H9 (cell line): ENCODE data around the gene SUN2. TPM values are rescaled to one million over a fixed set of nuclear protein-coding genes. Genes with fewer than 3 reads are reported as not detected.

Experiments used
- DNase-seq: peaks from one replicate; pipeline ENCODE4 v3.0.0-alpha.2; 2017
- H2AFZ ChIP-seq: one replicate; pipeline ENCODE4 v1.6.1; 2013; ENCODE audit warnings: mild to moderate bottlenecking, low read length, control low read depth, moderate library complexity
- H2AK5ac ChIP-seq: 2 replicates; pipeline ENCODE4 v1.6.1; 2013; ENCODE audit warnings: low read length, control low read depth, mixed read lengths; ENCODE audit not compliant: insufficient read length
- H2BK120ac ChIP-seq: one replicate; pipeline ENCODE4 v1.6.1; 2013; ENCODE audit warnings: low read depth, mild to moderate bottlenecking, low read length, control low read depth, inconsistent platforms; ENCODE audit not compliant: poor library complexity, severe bottlenecking
- H2BK12ac ChIP-seq: 2 replicates; pipeline ENCODE4 v1.6.1; 2013; ENCODE audit warnings: low read length, control low read depth, mixed read lengths, low read depth; ENCODE audit not compliant: insufficient read length
- H2BK15ac ChIP-seq: 2 replicates; pipeline ENCODE4 v1.6.1; 2013; ENCODE audit warnings: low read depth, low read length, control low read depth
- H2BK20ac ChIP-seq: one replicate; pipeline ENCODE4 v1.6.1; 2013; ENCODE audit warnings: low read depth, mild to moderate bottlenecking, low read length, control low read depth, inconsistent platforms; ENCODE audit not compliant: poor library complexity, severe bottlenecking
- H2BK5ac ChIP-seq: 2 replicates; pipeline ENCODE4 v1.6.1; 2013; ENCODE audit warnings: low read length, control low read depth, mixed read lengths; ENCODE audit not compliant: insufficient read length
- H3K14ac ChIP-seq: 2 replicates; pipeline ENCODE4 v1.6.1; 2013; ENCODE audit warnings: low read length, control low read depth; ENCODE audit not compliant: insufficient read depth
- H3K18ac ChIP-seq: 2 replicates; pipeline ENCODE4 v1.6.1; 2013; ENCODE audit warnings: low read depth, mild to moderate bottlenecking, mixed read lengths, low read length, control low read depth; ENCODE audit not compliant: insufficient read length
- H3K23ac ChIP-seq: 2 replicates; pipeline ENCODE4 v1.6.1; 2013; ENCODE audit warnings: low read length, control low read depth, mixed read lengths, low read depth; ENCODE audit not compliant: insufficient read length
- H3K23me2 ChIP-seq: 2 replicates; pipeline ENCODE4 v1.6.1; 2013; ENCODE audit warnings: low read depth, mild to moderate bottlenecking, mixed read lengths, low read length, control low read depth; ENCODE audit not compliant: insufficient read length, poor library complexity, severe bottlenecking
- H3K27ac ChIP-seq: 2 replicates; pipeline ENCODE4 v1.5.1; 2013; ENCODE audit warnings: low read length, control low read depth, mixed read lengths, low read depth; ENCODE audit not compliant: insufficient read length
- H3K27me3 ChIP-seq: 2 replicates; pipeline ENCODE4 v1.6.1; 2013; ENCODE audit warnings: low read length, control low read depth, inconsistent platforms; ENCODE audit not compliant: insufficient read depth
- H3K4ac ChIP-seq: 2 replicates; pipeline ENCODE4 v1.6.1; 2013; ENCODE audit warnings: low read depth, mild to moderate bottlenecking, control low read depth, inconsistent platforms, low read length, moderate library complexity
- H3K4me1 ChIP-seq: 2 replicates; pipeline ENCODE4 v1.6.1; 2013; ENCODE audit warnings: low read length, control low read depth, inconsistent platforms; ENCODE audit not compliant: insufficient read depth
- H3K4me2 ChIP-seq: 2 replicates; pipeline ENCODE4 v1.6.1; 2013; ENCODE audit warnings: low read length, control low read depth, mixed read lengths; ENCODE audit not compliant: insufficient read length, insufficient read depth
- H3K56ac ChIP-seq: 2 replicates; pipeline ENCODE4 v1.6.1; 2013; ENCODE audit warnings: low read depth, mild to moderate bottlenecking, mixed read lengths, low read length, control low read depth; ENCODE audit not compliant: insufficient read length
- H3K79me1 ChIP-seq: 2 replicates; pipeline ENCODE4 v1.6.1; 2013; ENCODE audit warnings: low read depth, mild to moderate bottlenecking, moderate library complexity, low read length, control low read depth, inconsistent platforms; ENCODE audit not compliant: insufficient read depth, poor library complexity, severe bottlenecking
- H3K79me2 ChIP-seq: 2 replicates; pipeline ENCODE4 v1.6.1; 2013; ENCODE audit warnings: low read length, control low read depth, inconsistent platforms; ENCODE audit not compliant: insufficient read depth
- H3K9ac ChIP-seq: 2 replicates; pipeline ENCODE4 v1.6.1; 2013; ENCODE audit warnings: low read length, control low read depth, mixed read lengths; ENCODE audit not compliant: insufficient read length; ENCODE audit errors: extremely low read depth
- H3K9me3 ChIP-seq: one replicate; pipeline ENCODE4 v1.6.1; 2013; ENCODE audit warnings: low read depth, low read length, inconsistent platforms; ENCODE audit not compliant: control insufficient read depth
- H3T11ph ChIP-seq: one replicate; pipeline ENCODE4 v1.6.1; 2013; ENCODE audit warnings: mild to moderate bottlenecking, low read length, control low read depth, inconsistent platforms
- H4K20me1 ChIP-seq: one replicate; pipeline ENCODE4 v1.6.1; 2013; ENCODE audit not compliant: control insufficient read depth, insufficient read length, insufficient read depth
- H4K5ac ChIP-seq: 2 replicates; pipeline ENCODE4 v1.6.1; 2013; ENCODE audit warnings: low read depth, mild to moderate bottlenecking, mixed read lengths, low read length, control low read depth; ENCODE audit not compliant: insufficient read length
- H4K8ac ChIP-seq: replicated peaks from 2 replicates; pipeline ENCODE4 v1.6.1; 2013; ENCODE audit warnings: low read length, control low read depth, mixed read lengths, low read depth; ENCODE audit not compliant: insufficient read length
- H4K91ac ChIP-seq: 2 replicates; pipeline ENCODE4 v1.6.1; 2013; ENCODE audit warnings: low read depth, mild to moderate bottlenecking, moderate library complexity, mixed read lengths, low read length, control low read depth; ENCODE audit not compliant: insufficient read length
- H3K27ac Mint-ChIP-seq, 3 experiments: 2 replicates in 2 of 3; 3 replicates in 1 of 3; pipeline ENCODE4 v1.8.0; 2020 to 2021; ENCODE audit warnings: mixed read lengths in 3 of 3, mild to moderate bottlenecking in 1 of 3, moderate library complexity in 1 of 3
- H3K27me3 Mint-ChIP-seq: 2 replicates; pipeline ENCODE4 v1.8.0; 2021; ENCODE audit warnings: low read depth, mild to moderate bottlenecking, moderate library complexity, mixed read lengths
- H3K36me3 Mint-ChIP-seq, 3 experiments: 2 replicates in 2 of 3; 3 replicates in 1 of 3; pipeline ENCODE4 v1.8.0; 2020 to 2021; ENCODE audit warnings: low read depth in 3 of 3, mixed read lengths in 3 of 3; ENCODE audit not compliant: insufficient read depth in 1 of 3
- H3K4me1 Mint-ChIP-seq, 2 experiments: 2 replicates each; pipeline ENCODE4 v1.8.0; 2020; ENCODE audit warnings: mixed read lengths in 2 of 2
- H3K4me3 Mint-ChIP-seq, 2 experiments: 2 replicates in 1 of 2; 3 replicates in 1 of 2; pipeline ENCODE4 v1.8.0; 2020 to 2021; ENCODE audit warnings: mild to moderate bottlenecking in 2 of 2, mixed read lengths in 2 of 2, moderate library complexity in 1 of 2
- H3K9me3 Mint-ChIP-seq, 2 experiments: 2 replicates in 1 of 2; 3 replicates in 1 of 2; pipeline ENCODE4 v1.8.0; 2020; ENCODE audit warnings: mild to moderate bottlenecking in 2 of 2, mixed read lengths in 2 of 2, moderate library complexity in 1 of 2
- CTCF ChIP-seq: fragments of 200-600 bp; sonication (generic); conservative IDR thresholded peaks from 3 replicates; pipeline ENCODE4 v1.8.0; 2021; ENCODE audit warnings: antibody characterized with exemption, mild to moderate bottlenecking
- WGBS: extraction: QIAGEN DNeasy Blood & Tissue Kit; methylation state at CpG from one replicate; pipeline ENCODE4 v1.1.7; 2013; ENCODE audit warnings: missing lambda C conversion rate, low lambda C conversion rate, mixed read lengths; ENCODE audit not compliant: insufficient read length; ENCODE audit errors: extremely low coverage; 5-methylcytosine and 5-hydroxymethylcytosine counted together
- total RNA-seq: library from RNA; stranded (reverse); gene quantifications from 2 replicates; pipeline ENCODE4 v1.2.1, GENCODE V29; 2021

SUN2 gene
- total RNA-seq, 1 experiment from 2014 or later, result 12.0 TPM

GRCh38 chr22:38707346-38707745 is 48.5 kb downstream of the SUN2 start:
- peaks cover 7 to 26% (median 25%) of the 10 kb centered on the region in 3 experiments; a peak in 5 of 7 replicates for H3K36me3 Mint-ChIP-seq
- Histone ChIP-seq H2AK5ac (no peak overlapping the region), H4K5ac (no peak overlapping the region), H2BK120ac (no peak overlapping the region), H3K14ac (no peak overlapping the region), H3K79me1 (peaks cover 7% of the 10 kb centered on the region), H3K56ac (no peak overlapping the region), H4K20me1 (no peaks in the 10 kb centered on the region), H3K4me1 (peaks cover 10% of the 10 kb centered on the region), H3K23ac (no peak overlapping the region), H2BK20ac (no peak overlapping the region), H3K9me3 (no peaks in the 10 kb centered on the region), H4K8ac (no peak overlapping the region), H3K27me3 (no peaks in the 10 kb centered on the region), H3T11ph (no peak overlapping the region), H3K79me2 (peaks cover 36% of the 10 kb centered on the region; the same call in 1 of the 2 replicates), H3K18ac (no peak overlapping the region), H3K4me2 (peak overlapping the region; percentile 94), H3K27ac (no peak overlapping the region), H2BK12ac (no peak overlapping the region), H2BK15ac (no peak overlapping the region), H3K4ac (no peak overlapping the region), H2BK5ac (no peak overlapping the region), H3K23me2 (peaks cover 11% of the 10 kb centered on the region), H4K91ac (no peak overlapping the region), H2AFZ (no peak overlapping the region), H3K9ac (no peak overlapping the region)
- peak overlapping the region; percentile 93 to 95 for H3K4me3 Mint-ChIP-seq
- no peak for TF ChIP-seq CTCF
- no peak for DNase-seq
- no CpG with 5 or more reads among the region's 2 CpGs for WGBS
- no peak overlapping the region; a peak in 1 of 7 replicates for H3K27ac Mint-ChIP-seq
- no peaks in the 10 kb centered on the region for H3K27me3 Mint-ChIP-seq
- no peaks in the 10 kb centered on the region for H3K9me3 Mint-ChIP-seq
- peaks cover 44 to 50% of the 10 kb centered on the region in 2 experiments for H3K4me1 Mint-ChIP-seq
